ENCODE data around the gene ADRA2B.

Gene ADRA2B

DNA sequence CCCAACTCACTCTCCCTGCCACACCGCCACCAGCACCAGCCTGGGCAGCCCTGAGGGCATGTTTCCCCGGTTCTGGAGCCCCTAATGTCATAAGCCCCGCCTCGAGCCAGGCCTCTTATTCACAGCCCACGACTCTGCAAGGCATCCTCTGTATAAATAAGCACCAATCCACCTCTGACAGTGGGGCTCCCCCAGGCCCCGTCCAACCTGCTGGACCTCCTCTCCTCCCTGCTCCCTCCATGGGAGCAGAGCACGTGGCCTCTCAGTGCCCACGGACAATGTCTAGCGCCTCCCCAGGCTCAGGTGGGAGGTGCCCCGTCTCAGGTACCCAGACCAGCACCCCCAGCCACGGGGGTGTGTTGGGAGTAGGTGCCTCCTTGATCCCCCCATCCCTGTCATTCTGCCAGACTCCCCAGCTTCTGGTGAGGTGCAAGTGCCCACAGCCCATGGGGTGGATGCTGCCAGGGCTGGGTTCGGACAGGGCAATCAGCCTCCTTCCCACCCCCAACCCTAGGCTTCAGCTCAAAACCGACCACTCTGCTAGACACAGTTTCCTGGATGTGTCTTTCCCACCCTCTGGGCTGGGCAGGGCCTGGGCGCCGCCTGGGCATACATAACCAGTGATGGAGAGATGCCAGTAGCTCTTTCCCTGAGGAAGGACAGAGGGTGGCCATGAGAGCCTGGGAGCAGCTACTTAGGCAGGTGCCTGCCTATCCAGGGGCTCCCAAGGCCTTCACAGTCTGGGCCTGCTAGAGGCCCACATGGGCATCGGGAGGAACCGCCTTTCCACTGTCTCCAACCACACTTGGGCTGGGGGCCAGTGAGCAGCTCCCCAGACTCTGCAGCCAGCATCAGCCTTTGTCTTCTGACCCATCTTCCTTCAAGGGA, 1.6 kb upstream of the ADRA2B start:
- DNase-seq (ENCODE audit: low spot score) = no peak

DNA sequence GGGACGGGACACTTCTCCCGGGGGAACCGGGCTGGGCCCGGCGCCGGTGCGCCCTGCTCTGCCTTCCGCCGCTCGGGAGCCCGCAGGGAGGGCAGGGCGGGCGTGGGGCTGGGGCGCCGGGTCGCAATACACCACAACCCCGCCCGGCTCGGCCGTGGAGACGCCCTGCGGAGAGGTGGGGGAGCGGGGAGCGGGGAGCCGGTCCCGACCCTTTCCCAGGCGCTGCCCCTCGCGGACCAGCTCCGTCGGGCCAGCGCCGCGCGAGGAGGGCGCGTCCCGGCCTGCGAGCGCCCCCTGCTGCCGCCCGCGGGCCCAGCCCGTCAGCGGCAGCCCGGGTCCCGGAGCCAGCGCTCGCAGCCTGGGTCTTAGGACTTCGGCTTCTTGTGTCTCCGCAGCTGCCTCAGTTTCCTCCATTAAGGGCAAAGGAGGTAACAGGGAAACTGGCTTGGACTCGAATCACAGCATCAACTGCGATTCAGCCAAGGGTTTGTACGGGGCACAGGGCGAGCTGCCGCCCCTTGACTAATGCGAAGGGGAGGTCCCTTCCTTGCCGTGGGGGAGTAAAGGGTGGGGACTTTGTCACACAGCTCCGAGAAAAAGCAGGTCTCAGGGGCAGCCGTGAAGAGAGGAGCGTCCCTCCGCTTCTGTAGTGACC, 635 bp upstream of the ADRA2B start:
- peak; percentile 55 for DNase-seq (ENCODE audit: low spot score)

DNA sequence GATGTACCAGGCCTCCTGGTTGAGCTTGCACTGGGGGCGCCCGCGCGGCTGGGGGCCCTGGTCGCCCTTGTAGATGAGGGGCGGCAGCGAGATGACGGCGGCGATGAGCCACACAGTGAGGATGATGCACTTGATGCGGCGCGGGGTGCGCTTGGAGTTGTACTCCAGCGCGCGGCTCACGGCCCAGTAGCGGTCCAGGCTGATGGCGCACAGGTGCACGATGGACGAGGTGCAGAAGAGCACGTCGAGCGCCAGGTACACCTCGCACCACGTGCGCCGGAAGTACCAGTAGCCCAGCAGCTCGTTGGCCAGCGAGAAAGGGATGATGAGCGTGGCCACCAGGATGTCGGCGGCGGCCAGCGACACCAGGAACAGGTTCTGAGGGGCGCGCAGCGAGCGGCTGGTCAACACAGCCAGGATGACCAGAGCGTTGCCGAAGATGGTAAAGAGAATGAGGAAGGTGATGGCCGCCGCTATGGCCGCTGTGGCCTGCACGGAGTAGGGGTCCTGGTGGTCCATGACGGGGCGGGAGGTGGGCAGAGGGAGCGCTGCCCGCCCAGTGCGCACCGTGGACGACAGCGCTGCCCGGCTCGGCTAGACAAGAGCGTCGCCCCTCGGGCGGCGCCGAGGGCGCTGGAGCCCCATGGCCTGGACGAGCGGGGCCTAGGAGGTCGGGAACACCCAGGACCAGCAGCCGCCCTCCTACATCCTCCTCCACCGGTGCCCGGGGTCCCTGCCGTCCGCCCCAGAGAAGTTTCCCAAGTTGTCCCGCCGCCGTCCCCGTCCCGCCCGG, 544 bp downstream of the ADRA2B start:
- DNase-seq (ENCODE audit: low spot score) = no peak

DNA sequence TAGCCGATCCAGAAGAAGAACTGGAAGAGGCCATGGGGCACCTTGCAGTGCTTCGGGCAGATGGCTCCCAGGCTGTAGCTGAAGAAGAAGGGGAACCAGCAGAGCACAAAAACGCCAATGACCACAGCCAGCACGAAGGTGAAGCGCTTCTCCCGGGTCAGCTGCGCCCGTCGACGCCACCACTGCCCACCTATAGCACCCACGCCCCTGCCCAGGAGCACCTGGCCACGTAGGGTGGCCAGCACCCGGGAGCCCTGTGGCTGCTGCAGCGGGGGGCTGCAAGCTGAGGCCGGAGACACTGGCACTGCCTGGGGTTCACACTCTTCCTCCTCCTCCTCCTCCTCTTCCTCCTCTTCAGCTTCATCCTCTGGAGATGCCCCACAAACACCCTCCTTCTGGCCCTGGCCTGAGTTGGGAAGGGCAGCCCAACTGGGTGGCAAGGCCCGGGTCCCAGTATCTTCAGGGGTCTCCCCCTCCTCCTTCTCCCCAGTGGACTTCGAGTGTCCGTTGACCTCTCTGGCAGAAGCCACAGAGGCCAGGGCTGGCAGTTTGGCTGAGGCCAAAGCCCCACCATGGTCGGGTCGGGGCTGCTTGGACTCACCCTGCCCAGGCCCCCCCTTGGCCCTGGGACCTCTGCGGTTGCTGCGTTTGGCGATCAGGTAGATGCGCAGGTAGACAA, 1.3 kb downstream of the ADRA2B start:
- DNase-seq (ENCODE audit: low spot score) = no peak

DNA sequence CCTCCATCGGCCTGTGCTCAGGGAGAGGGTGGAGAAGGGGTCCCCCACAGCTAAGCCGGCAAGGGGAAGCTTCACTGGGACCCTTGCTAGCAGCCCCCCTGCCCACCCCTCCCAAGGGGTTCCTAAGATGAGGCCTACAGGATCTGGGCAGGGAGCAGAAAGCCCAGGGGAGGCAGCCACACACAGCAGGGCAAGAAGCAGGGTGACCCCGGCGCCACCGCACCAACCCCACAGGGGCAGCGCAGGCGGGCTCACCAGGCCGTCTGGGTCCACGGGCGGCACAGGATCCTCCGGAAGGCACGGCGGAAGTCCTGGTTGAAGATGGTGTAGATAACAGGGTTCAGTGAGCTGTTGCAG, 1.8 kb downstream of the ADRA2B start:
- DNase-seq (ENCODE audit: low spot score) = no peak

DNA sequence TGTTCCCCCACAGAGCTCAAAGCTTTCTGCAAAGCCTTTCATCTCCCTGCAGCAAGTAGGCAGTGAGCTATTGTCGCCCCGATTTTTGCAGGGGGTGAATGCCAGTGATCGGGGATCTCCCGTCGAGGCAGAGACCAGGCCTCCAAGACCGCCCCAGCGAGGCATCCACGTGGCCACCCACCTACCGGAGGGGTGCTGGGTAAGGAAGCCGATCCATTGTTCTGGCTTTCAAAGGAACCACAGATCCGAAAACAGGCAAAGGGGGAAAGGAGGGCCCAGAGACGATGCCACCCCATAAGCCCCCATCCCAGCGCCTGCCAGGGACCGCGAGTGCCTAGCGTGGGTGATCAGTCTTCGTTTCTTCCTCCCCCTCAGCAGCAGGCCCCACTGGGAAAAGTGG, 2.4 kb downstream of the ADRA2B start:
- DNase-seq (ENCODE audit: low spot score) = no peak

DNA sequence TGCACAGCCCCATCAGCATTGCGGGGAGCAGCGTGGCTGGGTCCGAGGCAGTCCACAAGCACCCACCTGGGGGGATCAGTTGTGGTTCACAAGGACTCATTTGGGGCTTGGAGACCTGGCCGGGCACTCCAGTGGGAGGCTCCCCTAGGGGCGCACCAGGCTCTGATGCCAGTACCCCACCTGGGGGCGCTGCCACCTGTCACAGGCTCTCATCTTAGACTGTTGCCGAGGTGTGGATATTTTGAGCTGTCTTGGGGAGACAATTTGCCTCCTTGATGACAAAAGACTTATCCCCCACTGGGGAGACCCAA, 3.0 kb downstream of the ADRA2B start:
- no peak for DNase-seq (ENCODE audit: low spot score)

DNA sequence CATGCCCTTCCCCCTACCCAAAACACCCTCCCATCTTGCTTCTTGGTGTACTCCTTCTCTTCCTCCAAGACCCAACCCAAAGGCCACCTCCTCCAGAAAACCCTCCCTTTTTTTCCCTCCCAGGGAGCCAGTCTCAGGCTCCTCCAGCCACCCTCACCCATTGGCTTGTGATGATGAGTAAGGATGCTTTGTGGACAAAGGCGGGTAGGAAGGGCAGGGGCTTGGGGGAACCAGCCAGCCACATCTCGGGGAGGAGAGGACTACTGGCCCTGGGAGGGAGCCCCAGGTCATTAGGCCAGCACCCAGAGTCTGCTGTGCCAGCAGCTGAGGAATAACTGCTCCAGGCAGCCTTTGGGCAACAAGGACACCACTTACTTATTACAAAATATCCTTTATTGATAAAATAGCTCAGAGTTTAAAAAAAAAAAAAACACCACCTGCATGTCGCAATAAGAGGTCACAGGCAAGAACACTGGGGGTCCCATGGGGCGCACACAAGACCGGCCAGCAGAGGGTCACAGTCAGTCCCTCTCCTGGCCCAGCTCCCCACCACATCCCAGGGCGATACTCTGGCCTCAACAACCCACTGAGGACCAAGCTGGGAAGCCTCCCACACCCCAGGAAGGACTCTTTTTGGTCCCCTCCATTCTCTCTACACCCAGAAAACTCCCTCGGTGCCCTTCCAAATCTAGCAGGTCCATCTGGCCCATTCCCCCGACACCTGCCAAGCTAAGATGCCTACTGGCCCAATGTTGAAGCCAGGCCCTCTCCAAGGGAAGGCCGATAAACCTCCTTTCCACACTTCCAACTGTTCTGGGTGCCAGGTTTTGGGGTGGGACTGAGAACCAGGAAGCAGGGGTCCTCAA, 3.6 kb downstream of the ADRA2B start:
- no peak for DNase-seq (ENCODE audit: low spot score)

DNA sequence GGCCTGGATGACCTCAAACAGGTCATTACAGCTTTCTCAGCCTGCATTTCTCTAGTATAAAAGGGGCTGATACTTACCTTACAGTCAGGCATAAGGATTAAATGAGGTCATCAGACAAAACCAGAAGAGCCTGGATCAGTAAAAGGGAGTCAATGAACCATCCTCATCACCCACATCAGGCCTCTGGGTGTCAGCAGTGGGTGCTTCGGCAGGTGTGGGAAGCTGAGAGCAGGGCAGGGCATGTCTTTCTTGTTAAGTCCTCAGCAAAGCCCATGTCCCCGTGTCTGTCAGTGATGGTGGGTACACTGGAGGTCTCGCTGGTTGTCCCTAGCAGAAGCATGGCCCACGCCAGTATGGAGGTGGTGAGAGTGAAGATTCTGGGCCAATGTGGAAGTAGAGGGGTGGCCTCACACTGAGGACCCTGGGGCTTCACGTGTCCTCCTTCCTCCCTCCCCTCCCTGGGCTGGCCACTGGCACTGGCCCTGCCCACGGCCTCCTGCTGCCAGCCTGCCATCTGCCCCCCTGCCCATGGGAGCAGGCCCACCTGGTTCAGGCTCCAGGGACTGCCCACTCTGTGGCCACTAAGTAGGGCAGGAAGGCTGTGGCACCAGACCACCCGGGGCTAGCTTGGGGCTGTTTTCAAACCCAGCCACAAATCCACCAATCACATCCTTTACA, 4.4 kb downstream of the ADRA2B start:
- DNase-seq (ENCODE audit: low spot score) = no peak

DNA sequence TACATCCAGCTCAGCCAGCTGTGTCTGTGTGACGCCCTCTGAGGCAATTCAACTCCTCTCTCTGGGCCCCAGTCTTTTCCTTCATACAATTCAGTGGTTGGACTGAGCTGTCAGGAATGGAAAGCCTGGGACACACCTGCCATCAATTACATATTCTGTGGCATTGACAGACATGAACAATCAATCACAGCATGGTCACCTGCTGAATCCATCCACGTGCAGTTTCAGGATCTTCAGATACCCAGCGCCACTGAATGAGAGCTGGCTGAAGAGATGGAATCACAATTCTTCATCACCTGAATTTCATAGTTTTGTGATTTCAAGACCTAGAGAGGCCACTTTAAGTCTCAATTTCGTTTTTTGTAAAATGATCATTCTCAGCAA, 5.1 kb downstream of the ADRA2B start:
- DNase-seq (ENCODE audit: low spot score) = no peak

DNA sequence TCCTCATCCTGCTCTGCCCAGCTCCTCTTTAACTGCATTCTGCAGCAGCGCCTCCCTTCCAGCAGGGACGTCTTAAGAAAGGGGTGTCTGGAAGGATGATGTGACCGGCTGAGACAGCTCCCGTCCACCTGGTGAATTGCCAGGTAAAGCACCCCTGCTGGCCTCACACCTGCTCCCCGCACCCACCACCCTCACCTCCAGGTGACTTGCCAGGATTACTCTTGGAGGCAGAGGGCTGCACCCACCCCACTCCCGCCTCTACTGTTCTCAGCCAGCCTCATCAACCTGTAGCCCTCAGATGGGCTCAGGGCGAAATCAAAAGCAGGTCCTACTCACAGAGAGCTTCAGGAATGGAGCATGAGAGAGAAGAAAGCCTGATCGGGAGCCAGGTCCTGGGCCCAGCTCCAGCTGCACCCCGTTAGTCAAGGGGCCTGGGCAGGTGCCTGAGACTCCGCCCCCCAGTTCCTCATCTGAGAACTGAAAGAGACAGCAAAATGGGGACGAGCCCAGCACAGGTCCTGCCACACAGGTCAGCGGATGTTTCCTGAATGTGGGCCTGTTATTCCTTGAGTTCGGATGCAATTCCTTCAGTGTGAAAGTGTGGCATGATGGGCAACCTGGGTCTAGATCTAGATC, 5.6 kb downstream of the ADRA2B start:
- no peak for DNase-seq (ENCODE audit: low spot score)

DNA sequence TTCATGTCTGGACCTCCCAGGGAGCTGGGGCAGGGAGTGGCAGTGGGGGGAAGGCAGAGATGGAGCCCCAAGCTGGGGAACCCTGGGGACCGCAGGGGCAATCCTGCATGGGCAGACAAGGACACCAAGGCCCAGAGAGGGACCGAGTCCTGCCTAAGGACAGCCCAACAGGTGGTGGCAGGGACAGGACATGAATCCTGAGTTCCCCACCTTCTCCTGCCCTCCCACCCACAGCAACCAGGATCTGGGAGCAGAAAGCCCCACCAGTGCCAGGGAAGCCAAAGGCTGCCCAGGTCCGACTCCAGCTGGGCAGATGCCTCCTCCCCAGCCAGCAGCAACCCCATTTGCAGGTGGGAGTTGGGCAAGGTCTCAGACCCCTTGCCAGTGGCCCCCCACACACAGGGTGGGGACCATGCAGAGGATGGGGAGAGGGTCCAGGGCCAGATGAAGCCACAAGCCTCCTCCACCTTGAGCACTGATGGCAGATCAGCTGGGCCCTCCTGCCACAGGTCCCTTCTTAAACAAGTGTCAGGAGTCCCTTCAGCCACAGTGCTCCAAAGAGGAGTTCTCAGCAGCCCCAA, 6.3 kb downstream of the ADRA2B start:
- DNase-seq (ENCODE audit: low spot score) = no peak

DNA sequence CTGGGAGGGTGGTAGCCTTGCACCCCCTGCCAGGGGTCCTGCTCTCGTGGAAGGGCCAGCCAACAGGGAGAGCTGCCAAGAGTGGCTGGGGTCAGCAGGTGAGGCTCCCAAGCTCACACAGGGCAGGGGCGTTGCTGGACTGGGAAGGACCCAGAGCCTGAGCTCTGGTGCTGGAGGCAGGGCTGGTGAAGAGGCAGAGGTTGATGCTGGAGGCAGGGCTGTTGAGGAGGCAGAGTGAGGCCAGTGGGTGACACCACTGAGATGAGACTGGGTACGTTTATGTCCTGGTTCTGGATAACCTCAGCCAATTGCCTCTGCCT, 7.0 kb downstream of the ADRA2B start:
- no peak for DNase-seq (ENCODE audit: low spot score)

DNA sequence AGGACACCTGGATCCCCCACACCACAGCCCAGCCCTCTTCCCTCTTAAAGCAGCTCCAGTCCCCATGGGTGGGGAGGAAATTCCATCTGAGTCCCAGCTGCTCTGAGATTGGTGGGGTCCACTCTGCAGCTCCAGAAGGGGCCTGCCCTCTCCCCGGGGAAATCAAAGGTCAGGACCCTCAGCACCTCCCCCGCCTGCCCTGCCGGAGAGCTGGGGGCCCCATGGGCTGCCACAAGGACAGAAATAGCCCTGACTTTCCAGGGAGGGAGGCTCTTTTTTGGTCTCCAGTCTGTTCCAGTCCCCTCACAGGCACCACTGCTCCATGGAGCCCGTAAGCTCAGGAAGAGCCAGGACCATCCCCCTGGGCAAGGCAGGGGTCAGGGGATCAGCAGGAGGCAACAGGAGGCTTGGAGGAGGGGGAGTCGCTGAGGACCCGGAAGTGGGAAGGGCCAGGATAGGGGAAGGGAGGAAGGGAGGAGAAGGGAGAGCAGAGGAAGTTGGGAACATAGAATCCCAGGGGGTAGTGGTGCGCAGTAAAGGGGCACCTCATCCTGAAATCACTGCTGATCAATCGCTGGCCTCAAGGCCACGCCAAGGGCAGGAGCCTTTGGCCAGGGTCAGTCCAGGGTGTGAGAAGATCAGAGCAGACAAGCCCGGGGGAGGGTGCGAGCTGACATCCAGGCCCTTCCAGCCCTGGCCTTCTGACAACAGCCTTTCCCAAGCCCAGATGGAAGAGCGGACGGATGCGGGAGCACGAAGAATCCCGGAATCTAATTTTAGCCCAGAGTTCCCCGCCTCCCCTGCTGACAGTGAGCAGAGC, 7.6 kb downstream of the ADRA2B start:
- DNase-seq (ENCODE audit: low spot score) = no peak

DNA sequence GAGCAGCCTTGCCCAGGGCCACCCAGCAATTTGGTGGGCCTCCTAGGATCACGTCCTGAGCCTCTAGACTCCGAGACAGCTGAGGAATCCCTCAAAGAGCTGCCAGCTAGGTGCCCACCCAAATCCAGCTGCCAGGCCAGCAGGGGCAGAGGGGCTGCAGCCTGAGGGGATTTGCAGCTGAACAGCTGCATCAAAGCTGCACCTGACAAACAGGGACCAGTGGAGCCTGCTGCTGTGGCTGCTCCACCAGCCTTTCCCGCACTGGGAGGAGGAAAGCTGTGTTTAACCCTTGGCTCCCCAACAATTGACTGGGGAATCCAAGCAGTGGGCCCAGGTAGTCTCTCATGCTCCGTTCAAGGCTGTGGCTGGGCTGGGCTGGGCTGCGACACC, 8.2 kb downstream of the ADRA2B start:
- DNase-seq (ENCODE audit: low spot score) = no peak

DNA sequence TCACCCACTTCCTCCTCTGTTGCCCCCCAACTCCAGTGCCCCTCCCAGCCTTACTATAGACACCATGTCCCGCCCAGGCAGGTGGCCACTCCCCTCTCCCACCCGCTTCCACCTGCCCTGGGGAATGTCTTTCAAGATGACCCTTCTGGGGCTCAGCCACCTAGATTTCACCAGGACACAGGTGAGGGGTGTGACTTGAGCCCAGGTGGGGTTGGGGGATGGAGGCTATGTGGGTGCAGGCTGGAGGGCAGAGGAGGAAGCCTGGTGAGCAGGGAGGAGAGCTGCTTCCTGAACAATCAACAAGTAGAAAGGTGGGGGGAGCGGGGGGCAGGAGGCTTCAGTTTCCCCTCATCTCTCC, 8.7 kb downstream of the ADRA2B start:
- DNase-seq (ENCODE audit: low spot score) = no peak

DNA sequence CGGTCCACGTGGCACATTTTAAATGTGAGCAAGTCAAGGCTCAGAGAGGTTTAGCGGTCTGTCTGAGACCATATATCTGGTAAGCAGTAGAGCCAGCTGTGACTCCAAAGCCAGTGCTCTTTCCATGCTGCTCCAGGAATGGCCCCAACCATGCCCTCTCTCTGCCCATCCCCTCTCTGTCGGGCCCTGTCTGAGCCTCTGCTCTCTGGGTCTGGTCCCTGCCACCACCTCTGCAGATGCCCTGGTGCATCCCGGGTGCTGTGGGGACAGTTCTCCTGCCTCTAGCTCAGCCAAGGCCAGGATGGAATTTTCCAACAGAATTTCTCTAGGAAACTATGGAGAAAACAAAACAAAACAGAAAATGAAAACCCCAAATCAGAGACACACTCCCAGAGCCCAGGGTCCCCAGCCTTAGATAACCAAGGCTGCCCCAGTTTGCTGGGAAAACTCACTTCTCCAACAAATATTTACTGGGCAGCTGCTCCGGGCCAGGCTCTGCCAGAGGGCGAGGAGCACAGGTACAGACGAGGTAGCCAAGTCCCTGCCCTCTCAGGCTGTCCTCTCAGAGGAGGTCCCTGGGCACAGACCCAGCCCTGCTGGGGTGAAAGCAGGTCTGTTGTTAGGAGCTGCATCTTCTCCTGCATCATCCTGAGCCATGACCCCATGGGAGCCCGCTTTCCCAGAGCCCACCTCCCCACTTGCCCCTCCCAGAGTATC, 9.2 kb downstream of the ADRA2B start:
- no peak for DNase-seq (ENCODE audit: low spot score)

DNA sequence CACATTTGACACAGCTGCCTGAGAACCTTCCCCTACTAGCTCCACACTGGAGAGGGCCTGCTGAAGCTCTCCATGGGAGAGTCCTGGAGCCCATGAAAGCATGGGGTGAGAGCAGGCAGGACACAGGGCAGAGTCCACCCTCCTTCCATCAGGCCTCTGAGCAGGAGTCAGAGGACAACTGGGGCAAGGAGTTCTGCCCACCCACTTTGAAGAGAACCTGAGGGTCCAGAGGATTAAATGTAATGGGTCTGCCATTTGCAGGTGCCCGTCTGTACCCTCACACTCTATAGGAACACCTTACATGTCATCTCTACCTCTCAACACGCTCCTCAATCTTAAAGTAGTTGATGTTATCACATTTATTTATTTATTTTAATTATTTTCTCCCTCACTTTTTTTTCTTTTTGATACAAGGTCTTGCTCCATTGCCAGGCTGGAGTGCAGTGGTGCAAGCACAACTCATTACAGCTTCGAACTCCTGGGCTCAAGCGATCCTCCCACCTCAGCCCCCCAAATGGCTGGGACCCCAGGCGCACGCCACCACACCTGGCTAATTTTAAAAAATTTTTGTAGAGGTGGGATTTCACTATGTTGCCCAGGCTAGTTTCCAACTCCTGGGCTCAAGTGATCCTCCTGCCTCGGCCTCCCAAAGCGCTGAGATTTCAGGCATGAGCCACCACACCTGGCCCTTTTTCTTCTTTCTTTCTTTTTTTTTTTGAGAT, 10.2 kb downstream of the ADRA2B start:
- no peak for DNase-seq (ENCODE audit: low spot score)
